ENCODE measurements around the gene LRRC45. TPM values are rescaled to one million over a fixed set of nuclear protein-coding genes. Genes with fewer than 3 reads are reported as not detected.

Gene LRRC45
- total and polyA plus RNA-seq, 9 donors: 0.67 to 16.4 (median 7.1) TPM

DNA sequence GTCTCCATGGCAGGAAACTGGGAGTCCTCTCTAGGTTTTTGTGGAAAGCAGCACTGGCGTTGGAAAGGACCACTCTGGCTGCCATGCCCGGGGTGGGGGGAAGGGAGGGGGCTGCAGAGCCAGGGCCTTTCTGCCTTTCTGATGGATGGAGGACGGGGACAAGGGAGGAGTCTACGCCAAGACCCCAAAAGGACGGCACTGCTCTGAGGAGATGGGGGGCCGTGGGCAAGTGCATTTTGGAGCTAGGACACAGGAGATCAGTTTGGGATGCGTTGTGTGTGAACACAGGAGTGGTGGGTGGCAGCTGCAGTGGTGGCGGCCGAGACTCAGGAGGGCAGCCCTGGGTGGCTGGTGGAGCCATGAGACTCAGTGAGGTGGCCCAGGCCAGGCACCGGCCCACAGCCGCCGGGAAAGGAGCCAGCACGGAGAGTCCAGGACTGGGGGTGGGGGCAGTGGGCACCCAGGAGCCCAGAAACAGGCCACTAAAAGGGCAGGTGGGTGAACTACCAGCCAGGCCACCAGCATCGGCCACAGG is 2.5 kb upstream of the LRRC45 start:
- DNase-seq: no peak
- Histone ChIP-seq H3K36me3 (no peaks in the 10 kb centered on the region), H3K27me3 (no peaks in the 10 kb centered on the region), H3K4me1 (ENCODE audit: insufficient read depth) (peaks cover 8% of the 10 kb centered on the region), H3K9me3 (no peaks in the 10 kb centered on the region), H3K4me3 (no peak overlapping the region), H3K27ac (no peak overlapping the region)
- intact Hi-C loops (cut with DNase I): loop anchor here in 2 of 4 donors (2.0 to 10.0 kb wide), 2 partner anchors 62 to 304 kb away; no protein-coding TSS in a partner anchor
- 73 to 81% (median 74%) methylated on average over 13 to 14 of the region's 14 CpGs for WGBS, 3 donors
- no peak for TF ChIP-seq EP300 (IDR thresholded peaks at IDR 0.05)
- TF ChIP-seq POLR2A (IDR thresholded peaks at IDR 0.05): no peak
- no peak for TF ChIP-seq CTCF (IDR thresholded peaks at IDR 0.05)

GRCh38 chr17:82021107-82021899 is 1.8 kb upstream of the LRRC45 start:
- WGBS, 3 donors: 31 to 39% (median 33%) methylated on average over 25 of the region's 25 CpGs
- TF ChIP-seq EP300 (IDR thresholded peaks at IDR 0.05): no peak
- TF ChIP-seq POLR2A (IDR thresholded peaks at IDR 0.05): no peak
- TF ChIP-seq CTCF (IDR thresholded peaks at IDR 0.05): peak; percentile 13 to 70 (median 38)
- intact Hi-C loops (cut with DNase I): loop anchor here in 2 of 4 donors (2.0 to 10.0 kb wide), 2 partner anchors 63 to 303 kb away; no protein-coding TSS in a partner anchor
- Histone ChIP-seq H3K4me1 (ENCODE audit: insufficient read depth) (peaks cover 8% of the 10 kb centered on the region), H3K36me3 (no peaks in the 10 kb centered on the region), H3K27me3 (no peaks in the 10 kb centered on the region), H3K4me3 (peak overlapping the region; percentile 95), H3K27ac (no peak overlapping the region), H3K9me3 (no peaks in the 10 kb centered on the region)
- DNase-seq: peak in 4 of 5 donors; percentile 58 to 73 (median 64)

- intact Hi-C loops (cut with DNase I): loop anchor here in 2 of 4 donors (2.0 to 10.0 kb wide), 2 partner anchors 63 to 303 kb away; no protein-coding TSS in a partner anchor
- Histone ChIP-seq H3K4me3 (peak overlapping the region; percentile 95), H3K4me1 (ENCODE audit: insufficient read depth) (peaks cover 8% of the 10 kb centered on the region), H3K27me3 (no peaks in the 10 kb centered on the region), H3K27ac (peak overlapping the region in 1 of 2 donors; percentile 20), H3K9me3 (no peaks in the 10 kb centered on the region), H3K36me3 (no peaks in the 10 kb centered on the region)
- DNase-seq: no peak
- 3 to 9% (median 6%) methylated on average over 9 to 10 of the region's 10 CpGs for WGBS, 3 donors
- TF ChIP-seq POLR2A (IDR thresholded peaks at IDR 0.05) (no peak), EP300 (IDR thresholded peaks at IDR 0.05) (no peak), CTCF (IDR thresholded peaks at IDR 0.05) (no peak)
Measured at GRCh38 chr17:82021900-82022309, 1.2 kb upstream of the LRRC45 start.

DNA sequence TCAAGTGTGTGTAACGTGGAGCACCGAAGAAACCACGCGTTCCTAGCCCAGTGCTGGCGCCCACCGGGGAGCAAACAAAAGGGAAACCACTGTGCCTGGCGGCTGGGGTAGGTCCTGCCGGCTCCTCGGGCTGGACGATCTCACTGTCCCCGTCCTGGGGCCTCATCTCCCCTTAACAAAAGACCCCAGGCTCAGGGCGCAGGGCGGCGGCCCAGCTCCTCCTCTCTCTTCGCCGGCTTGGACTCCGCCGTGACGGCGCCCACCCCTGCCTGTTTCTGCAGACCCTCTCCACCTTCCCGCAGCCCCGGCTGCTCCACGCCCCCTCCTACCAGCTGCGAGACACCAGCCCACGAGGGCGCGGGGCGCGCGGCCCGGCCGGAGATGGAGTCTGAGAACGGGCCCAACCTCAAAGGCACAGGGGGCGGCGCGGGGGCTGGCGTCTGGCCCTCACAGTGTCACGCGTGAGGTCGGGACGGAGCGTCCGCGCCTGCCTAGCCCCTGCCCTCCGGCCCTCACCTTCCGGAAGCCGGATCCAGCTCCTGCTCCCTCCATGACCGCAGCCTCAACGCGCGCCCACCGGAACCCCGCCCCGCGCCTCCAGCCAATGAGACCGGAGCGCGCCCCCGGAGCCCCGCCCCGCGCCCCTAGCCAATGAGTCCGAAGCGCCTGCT is 660 bp upstream of the LRRC45 start, which contains the start of gene CENPX:
Gene CENPX, minus strand, starts transcription at position 569 of the 671 bp plus-strand sequence. Its CDS starts 17 bp downstream, at position 552.
- intact Hi-C loops (cut with DNase I): loop anchor here in 1 of 4 donors (10.0 kb wide), 1 partner anchor 302 kb away; no protein-coding TSS in a partner anchor
- TF ChIP-seq CTCF (IDR thresholded peaks at IDR 0.05): no peak
- no peak for TF ChIP-seq EP300 (IDR thresholded peaks at IDR 0.05)
- TF ChIP-seq POLR2A (IDR thresholded peaks at IDR 0.05): peak; percentile 44
- no peak for DNase-seq
- WGBS, 3 donors: 0% methylated on average over 41 to 64 of the region's 64 CpGs
- Histone ChIP-seq H3K36me3 (no peaks in the 10 kb centered on the region), H3K4me3 (peak within 1 kb of the TSS; percentile 95), H3K27ac (peak within 1 kb of the TSS; percentile 20 to 44), H3K9me3 (no peaks in the 10 kb centered on the region), H3K4me1 (ENCODE audit: insufficient read depth) (peaks cover 8% of the 10 kb centered on the region), H3K27me3 (no peaks in the 10 kb centered on the region)
